Lung (tissue), 12 donors: ENCODE data around the gene ZNF280B. TPM values are rescaled to one million over a fixed set of nuclear protein-coding genes. Genes with fewer than 3 reads are reported as not detected.

Experiments
- ATAC-seq: fragments of 200-7000 bp; cut with Tn5 transposase; one replicate; pipeline ENCODE4 v1.9.1; 2020; ENCODE audit warnings: moderate number of reproducible peaks; ENCODE audit not compliant: insufficient read depth, low FRiP score
- DNase-seq, 3 donors: peaks; one replicate each; pipeline ENCODE4 v3.0.0-alpha.2; 2013 to 2017
- H3K27ac ChIP-seq, 2 donors: one replicate each; pipeline ENCODE4 v1.5.1; 2013; ENCODE audit warnings: mild to moderate bottlenecking in 2 of 2, moderate library complexity in 2 of 2, control low read depth in 1 of 2, inconsistent platforms in 1 of 2, low read depth in 1 of 2, low read length in 1 of 2
- H3K27me3 ChIP-seq, 3 donors: one replicate each; pipeline ENCODE4 v1.5.1; 2013; ENCODE audit warnings: low read length in 2 of 3; ENCODE audit not compliant: control insufficient read depth in 3 of 3, insufficient read depth in 3 of 3
- H3K36me3 ChIP-seq, 4 donors: one replicate each; pipeline ENCODE4 v1.5.1; 2013; ENCODE audit warnings: low read length in 4 of 4, mild to moderate bottlenecking in 1 of 4, moderate library complexity in 1 of 4; ENCODE audit not compliant: control insufficient read depth in 4 of 4, insufficient read depth in 4 of 4
- H3K4me1 ChIP-seq, 5 donors: one replicate each; pipeline ENCODE4 v1.5.1; 2013; ENCODE audit warnings: low read length in 5 of 5, mild to moderate bottlenecking in 2 of 5, moderate library complexity in 1 of 5; ENCODE audit not compliant: control insufficient read depth in 5 of 5, insufficient read depth in 5 of 5
- H3K4me3 ChIP-seq: one replicate; pipeline ENCODE4 v1.5.1; 2013; ENCODE audit warnings: mild to moderate bottlenecking, control low read depth, moderate library complexity
- H3K9ac ChIP-seq, 2 donors: one replicate each; pipeline ENCODE4 v1.5.1; 2013; ENCODE audit warnings: low read length in 2 of 2, control low read depth in 1 of 2; ENCODE audit not compliant: insufficient read depth in 1 of 2
- H3K9me3 ChIP-seq, 4 donors: one replicate each; pipeline ENCODE4 v1.5.1; 2013; ENCODE audit warnings: low read length in 3 of 4, mild to moderate bottlenecking in 1 of 4, moderate library complexity in 1 of 4; ENCODE audit not compliant: control insufficient read depth in 4 of 4, insufficient read depth in 3 of 4
- CTCF ChIP-seq: IDR thresholded peaks from 2 replicates; pipeline ENCODE4 v1.5.1; 2012; ENCODE audit warnings: mild to moderate bottlenecking; ENCODE audit errors: control extremely low read depth, extremely low read depth
- WGBS, 2 donors: extraction: QIAGEN DNeasy Blood & Tissue Kit; methylation state at CpG; one replicate each; pipeline ENCODE4 v1.1.7; 2013; 5-methylcytosine and 5-hydroxymethylcytosine counted together
- polyA plus RNA-seq, 2 donors: library from polyadenylated mRNA; stranded (reverse); fragments of 200-250 nt; gene quantifications; one replicate each; pipeline ENCODE4 v1.2.1, GENCODE V29; 2013
- total RNA-seq, 2 donors: library from RNA; depleted of rRNA in 1 of 2; stranded (reverse); fragments of >200 nt in 1 of 2; gene quantifications; one replicate each; pipeline ENCODE4 v1.2.1, GENCODE V29; 2014 to 2021
- donor health status: control.
- donor health status: control.
- donor health status: Bipolar disorder and iron deficiency.
- donor health status: healthy.
- donor health status: DM: yes; HTN: yes; CAD: no.

ZNF280B gene
- total and polyA plus RNA-seq, 4 donors, result 0.11 to 0.97 (median 0.31) TPM

DNA sequence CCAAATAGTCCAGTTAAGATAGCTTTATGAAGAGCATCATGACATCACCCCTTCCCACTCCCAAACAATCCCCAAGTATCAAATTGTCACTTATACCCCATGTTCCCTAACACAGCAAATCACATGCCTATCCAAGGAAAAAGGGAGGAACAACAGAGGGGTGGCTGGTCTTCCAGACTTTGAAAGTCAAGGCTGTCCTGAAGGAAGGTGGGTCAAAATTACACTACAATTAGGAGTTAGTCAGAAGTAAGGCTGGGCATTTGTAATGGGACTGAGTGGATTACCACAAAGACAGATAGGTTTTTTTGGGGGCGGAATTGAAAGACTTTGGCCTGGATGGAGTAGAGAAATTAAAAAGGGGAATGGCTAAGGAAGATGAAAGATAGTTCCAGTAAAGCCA is 44.6 kb upstream of the ZNF280B start:
- Histone ChIP-seq H3K27ac (no peak overlapping the region), H3K9ac (no peak overlapping the region), H3K4me3 (no peak overlapping the region), H3K27me3 (no peaks in the 10 kb centered on the region), H3K4me1 (no peaks in the 10 kb centered on the region), H3K36me3 (no peaks in the 10 kb centered on the region), H3K9me3 (no peaks in the 10 kb centered on the region)
- WGBS, 2 donors, result 86 to 96% methylated on average over 1 of the region's 1 CpG
- ATAC-seq (no peak), DNase-seq (no peak)
- TF ChIP-seq CTCF, result no peak

DNA sequence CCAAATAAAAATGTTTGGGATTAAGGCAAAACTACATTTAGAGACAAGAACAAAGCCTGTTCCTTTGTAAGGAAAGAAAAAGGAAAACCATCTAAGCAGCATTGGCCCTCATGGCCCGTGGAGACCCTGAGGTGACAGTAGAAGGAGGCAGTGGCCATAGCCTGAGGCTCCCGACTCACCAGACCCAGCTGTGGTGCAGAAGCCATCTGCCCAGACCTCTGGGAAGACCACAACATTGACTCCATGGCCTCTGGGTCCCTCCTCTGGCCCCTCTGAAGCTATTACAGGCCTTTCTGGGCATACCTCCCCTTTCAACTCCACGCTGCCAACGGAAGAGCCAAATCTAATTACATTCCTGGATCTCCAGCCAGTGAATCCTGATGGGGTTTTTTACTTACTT is 44.1 kb upstream of the ZNF280B start:
- WGBS, 2 donors, result 71 to 80% methylated on average over 4 of the region's 4 CpGs
- H3K27ac ChIP-seq, result no peak overlapping the region
- TF ChIP-seq CTCF, result no peak
- ATAC-seq, result no peak
- H3K4me3 ChIP-seq, result no peak overlapping the region
- H3K27me3 ChIP-seq, result no peaks in the 10 kb centered on the region
- H3K36me3 ChIP-seq, result no peaks in the 10 kb centered on the region
- no peak overlapping the region for H3K9ac ChIP-seq
- H3K4me1 ChIP-seq, result no peaks in the 10 kb centered on the region
- H3K9me3 ChIP-seq, result no peaks in the 10 kb centered on the region
- DNase-seq, result no peak

DNA sequence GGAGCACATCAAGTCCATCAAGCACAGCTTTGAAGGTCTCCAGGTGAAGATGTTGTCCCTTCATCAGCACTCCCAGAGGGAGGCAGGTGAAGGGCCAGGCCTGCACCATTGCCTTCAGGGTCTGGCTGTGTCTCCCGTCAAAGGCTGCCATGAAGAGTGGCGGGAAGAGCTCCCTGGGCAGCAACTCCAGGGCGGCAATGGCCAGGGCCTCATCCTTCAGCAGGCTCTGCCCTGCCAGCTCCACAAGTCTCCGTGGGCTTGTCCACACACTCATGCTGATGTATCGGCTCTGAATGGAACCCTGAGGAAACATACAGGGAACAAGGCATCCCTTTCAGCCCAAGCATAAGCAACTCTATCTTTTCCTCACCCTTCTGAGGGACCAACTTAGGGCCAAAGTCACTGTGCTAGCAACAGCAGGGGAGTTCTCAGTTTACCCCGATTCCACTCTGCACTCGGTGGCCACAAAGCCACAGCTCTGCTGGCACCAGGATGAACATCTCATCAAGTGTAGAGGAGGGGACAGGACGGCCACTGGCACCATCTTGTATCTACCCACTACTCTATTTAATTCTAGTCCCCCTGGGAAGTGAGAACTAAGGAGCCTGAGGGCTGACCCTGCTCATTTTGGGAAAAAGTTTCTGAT is 42.4 kb upstream of the ZNF280B start:
- WGBS, 2 donors, result 89 to 93% methylated on average over 8 of the region's 8 CpGs
- ATAC-seq, result no peak
- H3K27me3 ChIP-seq, result no peaks in the 10 kb centered on the region
- no peaks in the 10 kb centered on the region for H3K9me3 ChIP-seq
- H3K4me3 ChIP-seq, result no peak overlapping the region
- no peaks in the 10 kb centered on the region for H3K4me1 ChIP-seq
- no peak overlapping the region for H3K27ac ChIP-seq
- no peaks in the 10 kb centered on the region for H3K36me3 ChIP-seq
- no peak for TF ChIP-seq CTCF
- DNase-seq, result no peak
- H3K9ac ChIP-seq, result no peak overlapping the region

GRCh38 chr22:22548910-22549309 is 40.4 kb upstream of the ZNF280B start:
- Histone ChIP-seq H3K36me3 (no peaks in the 10 kb centered on the region), H3K9me3 (no peaks in the 10 kb centered on the region), H3K9ac (no peak overlapping the region), H3K27me3 (no peaks in the 10 kb centered on the region), H3K4me1 (no peaks in the 10 kb centered on the region), H3K4me3 (no peak overlapping the region), H3K27ac (no peak overlapping the region)
- no peak for TF ChIP-seq CTCF
- WGBS, 2 donors, result 74 to 95% methylated on average over 1 of the region's 1 CpG
- DNase-seq (no peak), ATAC-seq (no peak)
